ENCODE results near the gene SGCD.
"Not testable (repeated sequence)": the region's sequence is repeated elsewhere in the genome, so short reads cannot be mapped to it uniquely, and the experiment has no call there.

Gene SGCD

GRCh38 chr5:156664832-156665231 is 337.9 kb downstream of the SGCD start:
- not testable (repeated sequence) for DNase-seq

DNA sequence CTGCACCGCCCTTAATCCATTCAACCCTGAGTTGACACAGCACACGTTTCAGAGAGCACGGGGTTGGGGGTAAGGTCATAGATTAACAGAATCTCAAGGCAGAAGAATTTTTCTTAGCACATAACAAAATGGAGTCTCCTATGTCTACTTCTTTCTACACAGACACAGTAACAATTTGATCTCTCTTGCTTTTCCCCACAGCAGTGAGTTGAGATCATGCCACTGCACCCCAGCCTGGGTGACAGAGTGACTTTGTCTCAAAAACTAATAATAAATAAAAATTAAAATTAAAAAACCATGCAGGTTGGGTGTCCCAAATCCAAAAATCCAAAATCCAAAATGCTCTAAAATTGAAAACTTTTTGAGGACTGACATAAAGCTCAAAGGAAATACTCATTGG is 339.7 kb downstream of the SGCD start:
- not testable (repeated sequence) for DNase-seq

DNA sequence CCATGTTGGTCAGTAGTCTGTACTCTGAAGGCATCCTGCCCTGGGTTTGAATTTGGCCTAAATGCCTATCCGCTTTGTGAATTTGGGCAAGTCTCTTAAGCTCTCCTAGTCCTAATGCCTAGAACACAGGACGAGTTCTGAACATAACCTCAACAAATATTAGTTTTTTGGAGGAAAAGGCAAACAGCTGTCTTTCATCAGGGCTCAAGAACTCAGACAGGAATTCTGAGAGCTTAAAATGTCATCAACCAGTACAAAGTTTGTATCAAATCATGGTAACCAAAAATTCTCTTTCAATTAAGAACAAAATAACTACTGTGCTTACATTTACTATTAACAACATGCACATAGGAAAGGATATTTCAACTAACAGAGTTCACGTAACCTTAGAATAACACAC is 340.7 kb downstream of the SGCD start:
- DNase-seq: no peak

DNA sequence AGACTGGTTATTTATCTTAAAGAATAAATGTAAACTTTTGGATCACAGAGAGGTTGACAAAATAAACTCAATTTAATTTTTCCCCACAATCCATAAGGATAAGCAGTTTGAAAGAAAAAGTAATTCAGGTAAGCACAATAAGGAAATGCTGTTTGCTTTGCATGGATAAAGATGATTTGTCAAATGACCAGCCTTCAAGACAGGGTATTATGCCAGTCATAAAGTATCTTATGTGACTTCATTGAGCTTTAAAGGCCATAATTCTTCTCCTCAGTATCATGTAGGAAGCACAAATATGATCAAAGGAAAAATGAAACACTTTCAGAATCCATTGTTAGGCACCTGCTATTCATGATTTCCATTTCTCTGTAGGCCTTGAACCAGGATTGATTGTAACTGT is 342.5 kb downstream of the SGCD start:
- DNase-seq: no peak

- no peak for DNase-seq
Observed at GRCh38 chr5:156670615-156671014, 343.7 kb downstream of the SGCD start.

GRCh38 chr5:156675395-156675794 is 348.4 kb downstream of the SGCD start:
- DNase-seq: no peak

GRCh38 chr5:156677963-156678362 is 351.0 kb downstream of the SGCD start:
- no peak for DNase-seq

- no peak for DNase-seq
Observed at GRCh38 chr5:156678484-156678883, 351.5 kb downstream of the SGCD start.

DNA sequence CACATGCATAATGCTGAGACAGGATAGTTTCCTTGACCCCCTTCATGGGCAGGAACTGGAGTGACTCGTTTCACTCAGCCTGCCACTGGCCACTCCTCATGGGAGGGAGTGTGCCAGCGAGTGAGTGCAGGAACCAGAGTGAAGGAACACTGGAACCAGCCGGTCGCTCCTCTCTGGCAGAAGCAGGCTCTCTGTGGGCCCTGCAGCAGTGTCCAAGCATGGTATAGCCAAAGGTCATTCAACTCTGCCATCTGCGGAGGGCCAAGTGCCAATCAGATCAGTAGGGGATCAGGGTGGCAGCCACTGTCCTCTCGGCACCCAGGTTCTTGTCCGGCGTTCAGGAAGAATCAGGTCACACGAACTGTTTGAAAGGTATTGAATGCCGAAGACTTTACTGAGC is 353.9 kb downstream of the SGCD start:
- no peak for DNase-seq

DNA sequence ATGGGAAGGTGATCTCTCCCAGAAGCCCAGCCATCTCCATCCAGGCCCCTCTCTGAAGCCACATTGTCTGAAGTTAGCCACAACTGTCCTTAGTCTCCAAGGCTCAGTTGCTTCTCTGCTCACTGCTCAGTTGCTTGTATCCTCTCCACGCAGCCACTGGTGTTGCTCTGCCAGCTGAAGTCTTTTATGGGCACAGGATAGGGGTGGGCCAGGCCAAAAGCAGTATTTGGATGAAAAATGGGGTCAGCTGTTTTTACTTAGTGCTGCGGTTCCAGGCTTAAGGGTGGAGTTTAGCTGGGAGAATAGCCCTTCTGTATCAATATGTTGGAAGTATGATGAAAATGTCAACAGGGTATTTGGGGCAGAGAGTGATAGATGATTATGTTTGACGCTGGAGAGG is 354.3 kb downstream of the SGCD start:
- no peak for DNase-seq

GRCh38 chr5:156682971-156683370 is 356.0 kb downstream of the SGCD start:
- no peak for DNase-seq

- DNase-seq: no peak
Observed at GRCh38 chr5:156683509-156683908, 356.5 kb downstream of the SGCD start.

DNA sequence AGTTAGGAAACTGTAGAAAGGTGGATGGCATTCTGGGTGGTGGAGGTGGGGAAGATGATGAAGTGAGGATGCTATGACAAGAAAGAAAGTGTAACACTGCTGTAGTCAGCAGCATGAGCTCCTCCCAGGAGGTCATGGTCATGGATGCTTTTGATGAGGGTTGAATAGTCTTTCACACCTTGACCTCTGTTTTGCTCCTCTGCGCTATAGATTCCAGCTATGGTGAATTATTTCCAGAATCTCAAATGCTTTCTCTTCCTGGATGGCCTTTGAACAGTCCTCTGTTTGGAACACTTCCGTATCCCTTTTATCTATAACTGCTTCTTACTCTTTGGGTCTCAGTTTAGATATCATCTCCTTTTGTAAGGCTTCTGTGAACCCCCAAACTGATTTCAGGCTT is 357.3 kb downstream of the SGCD start:
- no peak for DNase-seq

GRCh38 chr5:156685481-156685880 is 358.5 kb downstream of the SGCD start:
- no peak for DNase-seq

DNA sequence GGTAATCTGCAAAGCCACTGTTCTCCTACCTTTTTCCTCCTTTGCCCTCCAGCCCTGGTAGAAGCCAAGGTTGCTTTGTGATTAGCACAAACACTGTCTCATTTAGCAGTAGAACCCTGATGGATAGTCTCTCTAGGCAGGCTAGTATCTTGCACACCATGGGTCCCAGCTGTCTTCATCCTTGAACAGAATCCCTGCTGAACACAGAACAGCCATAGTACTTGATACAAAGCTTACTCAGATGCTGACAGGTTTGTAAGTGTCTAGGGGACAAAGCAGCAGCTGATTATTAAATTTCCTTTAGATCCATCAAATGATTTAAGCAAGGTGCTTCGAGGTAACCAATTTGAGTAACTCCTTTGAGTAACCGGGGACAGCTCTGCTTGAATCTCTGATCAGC is 359.4 kb downstream of the SGCD start:
- DNase-seq: no peak

DNA sequence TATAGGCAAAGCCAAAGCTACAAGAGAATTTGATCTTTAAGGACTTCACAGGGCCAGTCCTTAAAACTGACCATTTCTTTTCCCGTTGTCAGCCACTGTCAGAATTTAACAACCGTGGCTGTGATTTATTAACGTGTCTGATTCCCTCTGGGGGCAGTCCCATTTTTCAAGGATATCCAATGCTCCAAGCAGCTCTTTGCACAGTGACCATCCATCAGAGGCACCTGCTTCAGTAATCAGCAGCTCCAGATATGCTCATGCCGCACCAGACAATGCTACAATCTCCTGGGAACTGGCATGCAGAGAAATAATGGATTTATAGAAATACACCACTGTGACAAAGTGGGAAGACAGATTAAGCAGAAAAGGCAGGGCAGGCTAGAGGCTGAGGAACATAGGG is 359.8 kb downstream of the SGCD start:
- no peak for DNase-seq

DNA sequence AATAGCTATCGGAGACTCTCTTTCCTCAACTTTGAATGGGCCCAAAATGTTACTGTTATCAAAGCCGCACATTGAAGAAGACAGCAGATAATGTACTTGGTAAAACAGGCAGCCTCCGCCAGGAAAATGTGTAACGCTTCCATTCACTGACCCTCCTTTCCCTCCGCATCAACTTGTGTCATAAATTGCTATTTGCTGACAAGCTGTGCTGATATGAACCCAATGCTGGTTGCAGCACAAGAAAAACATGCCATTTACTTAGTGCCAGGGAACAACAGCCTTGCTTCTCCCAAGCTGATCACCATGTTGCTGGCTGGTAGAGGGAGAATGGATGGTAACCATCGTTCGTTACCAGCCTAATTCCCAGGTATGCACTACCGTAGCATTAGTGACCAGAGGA is 360.6 kb downstream of the SGCD start:
- DNase-seq: no peak

DNA sequence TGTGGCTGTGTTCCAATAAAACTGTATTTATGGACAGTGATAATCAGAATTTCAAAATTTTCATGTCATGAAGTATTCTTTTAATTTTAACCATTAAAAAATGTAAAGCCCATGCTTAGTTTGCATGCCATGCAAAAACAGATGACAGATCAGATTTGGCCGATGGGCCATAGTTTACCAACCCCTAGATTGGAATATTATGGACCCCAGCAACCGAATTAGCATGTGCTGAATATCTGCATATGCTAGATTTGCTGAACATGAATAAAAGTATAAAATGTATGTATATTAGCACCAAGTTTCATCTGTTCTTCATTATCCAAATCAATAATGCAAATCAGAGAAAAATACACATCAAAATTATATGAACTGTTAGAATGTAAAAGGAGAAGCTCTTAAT is 364.6 kb downstream of the SGCD start:
- DNase-seq: no peak

GRCh38 chr5:156693113-156693512 is 366.1 kb downstream of the SGCD start:
- no peak for DNase-seq

DNA sequence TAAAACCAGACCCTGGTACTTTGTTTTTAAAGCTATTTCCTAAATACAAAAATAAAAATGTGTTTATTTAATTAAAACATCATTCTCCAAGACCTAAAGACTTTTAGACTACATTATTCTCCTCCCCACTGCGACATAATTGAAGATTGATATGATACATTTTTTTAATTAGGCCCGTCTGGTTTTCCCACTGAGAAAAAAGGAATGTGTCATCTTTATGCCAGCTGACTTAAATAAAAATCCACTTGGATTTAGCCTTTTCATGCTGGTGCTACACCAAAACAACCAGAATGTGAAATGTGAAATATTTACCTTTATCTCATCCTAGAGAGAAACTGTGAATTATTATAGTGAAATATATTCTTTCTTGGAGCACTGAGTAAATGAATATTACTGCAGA is 367.6 kb downstream of the SGCD start:
- DNase-seq: no peak

- DNase-seq: no peak
Observed at GRCh38 chr5:156695774-156696173, 368.8 kb downstream of the SGCD start.

- no peak for DNase-seq
Observed at GRCh38 chr5:156698323-156698722, 371.4 kb downstream of the SGCD start.

DNA sequence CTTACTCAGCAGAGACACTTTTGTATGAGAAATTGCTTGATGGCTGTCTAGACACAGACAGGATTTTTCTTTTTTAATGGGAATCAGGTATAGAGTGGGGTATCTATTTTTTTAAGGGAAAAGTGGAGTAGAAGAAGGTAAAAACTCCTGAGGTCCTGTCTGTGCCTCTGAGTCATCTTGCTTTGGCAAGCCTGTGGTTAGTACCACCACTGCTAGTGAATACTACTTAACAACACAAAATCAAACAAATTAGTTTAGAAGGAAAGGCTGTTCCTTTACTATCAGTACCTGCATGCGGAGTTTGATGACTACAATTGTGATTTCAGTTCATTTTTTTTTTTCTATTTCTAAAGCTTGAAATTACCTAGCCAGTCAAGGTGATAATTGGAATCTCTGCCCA is 372.2 kb downstream of the SGCD start:
- no peak for DNase-seq

GRCh38 chr5:156704139-156704538 is 377.2 kb downstream of the SGCD start:
- no peak for DNase-seq

- no peak for DNase-seq
Observed at GRCh38 chr5:156706631-156707030, 379.7 kb downstream of the SGCD start.

- DNase-seq: no peak
Observed at GRCh38 chr5:156707750-156708149, 380.8 kb downstream of the SGCD start.
